HG03095 (cell line): Measurements from ENCODE around the gene CCRL2.
A peak's percentile ranks its signal among the peaks of the same experiment; 100 is the strongest.

Experiments used
- ATAC-seq: cut with Tn5 transposase; IDR thresholded peaks from one replicate; pipeline ENCODE4 v1.9.1; 2021; ENCODE audit warnings: moderate library complexity; ENCODE audit not compliant: unreplicated experiment

Gene CCRL2, protein sequence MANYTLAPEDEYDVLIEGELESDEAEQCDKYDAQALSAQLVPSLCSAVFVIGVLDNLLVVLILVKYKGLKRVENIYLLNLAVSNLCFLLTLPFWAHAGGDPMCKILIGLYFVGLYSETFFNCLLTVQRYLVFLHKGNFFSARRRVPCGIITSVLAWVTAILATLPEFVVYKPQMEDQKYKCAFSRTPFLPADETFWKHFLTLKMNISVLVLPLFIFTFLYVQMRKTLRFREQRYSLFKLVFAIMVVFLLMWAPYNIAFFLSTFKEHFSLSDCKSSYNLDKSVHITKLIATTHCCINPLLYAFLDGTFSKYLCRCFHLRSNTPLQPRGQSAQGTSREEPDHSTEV

DNA sequence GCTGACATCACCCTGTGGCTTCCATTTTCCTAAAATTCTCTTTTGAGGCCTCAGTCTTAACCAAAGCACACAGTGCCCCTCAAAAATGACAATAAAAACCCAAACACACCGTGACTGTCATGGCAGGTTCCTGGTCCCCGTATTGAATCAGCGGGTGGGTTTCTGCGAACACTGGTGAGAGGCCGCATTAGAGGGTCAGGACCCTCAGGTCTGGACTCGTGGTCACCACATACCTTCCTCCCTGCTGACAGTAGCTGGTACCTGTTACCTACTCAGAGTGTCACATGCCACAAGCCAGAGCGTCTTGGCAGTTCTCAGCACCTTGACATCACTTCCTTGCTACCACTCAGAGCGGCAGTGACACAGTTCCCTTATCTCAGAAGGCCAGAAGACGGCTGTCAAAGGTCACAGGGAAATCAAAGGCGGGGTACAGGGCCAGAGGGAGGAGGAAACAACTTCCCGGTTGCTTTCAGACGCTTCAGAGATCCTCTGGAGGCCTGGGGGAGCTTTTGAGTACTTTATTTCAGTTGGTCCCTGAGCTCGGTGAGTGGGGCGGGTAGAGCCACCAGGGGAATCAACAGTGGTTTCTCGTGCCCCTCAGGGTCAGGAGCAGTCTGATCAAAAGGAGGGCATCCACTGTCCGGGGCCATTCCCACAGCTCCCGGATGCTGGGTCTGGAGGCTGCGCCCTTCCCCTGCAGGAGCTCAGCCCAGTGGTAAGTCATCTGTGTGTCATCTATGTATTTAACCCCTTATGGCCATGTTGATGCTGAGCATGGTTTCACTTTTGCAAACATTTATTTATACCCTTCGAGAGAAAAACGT lies at the start of gene CCRL2, which contains the start of gene CCR5AS:
CCRL2 (plus strand) TSS at position 472 of the 824 bp plus-strand sequence. CDS start 821 bp downstream, outside the sequence.
CCR5AS (minus strand) TSS at position 279 of the 824 bp plus-strand sequence.
- no peak for ATAC-seq

DNA sequence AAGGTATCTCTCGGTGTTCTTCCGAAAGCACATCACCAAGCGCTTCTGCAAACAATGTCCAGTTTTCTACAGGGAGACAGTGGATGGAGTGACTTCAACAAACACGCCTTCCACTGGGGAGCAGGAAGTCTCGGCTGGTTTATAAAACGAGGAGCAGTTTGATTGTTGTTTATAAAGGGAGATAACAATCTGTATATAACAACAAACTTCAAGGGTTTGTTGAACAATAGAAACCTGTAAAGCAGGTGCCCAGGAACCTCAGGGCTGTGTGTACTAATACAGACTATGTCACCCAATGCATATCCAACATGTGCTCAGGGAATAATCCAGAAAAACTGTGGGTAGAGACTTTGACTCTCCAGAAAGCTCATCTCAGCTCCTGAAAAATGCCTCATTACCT lies 48.6 kb upstream of the CCRL2 start:
- no peak for ATAC-seq

DNA sequence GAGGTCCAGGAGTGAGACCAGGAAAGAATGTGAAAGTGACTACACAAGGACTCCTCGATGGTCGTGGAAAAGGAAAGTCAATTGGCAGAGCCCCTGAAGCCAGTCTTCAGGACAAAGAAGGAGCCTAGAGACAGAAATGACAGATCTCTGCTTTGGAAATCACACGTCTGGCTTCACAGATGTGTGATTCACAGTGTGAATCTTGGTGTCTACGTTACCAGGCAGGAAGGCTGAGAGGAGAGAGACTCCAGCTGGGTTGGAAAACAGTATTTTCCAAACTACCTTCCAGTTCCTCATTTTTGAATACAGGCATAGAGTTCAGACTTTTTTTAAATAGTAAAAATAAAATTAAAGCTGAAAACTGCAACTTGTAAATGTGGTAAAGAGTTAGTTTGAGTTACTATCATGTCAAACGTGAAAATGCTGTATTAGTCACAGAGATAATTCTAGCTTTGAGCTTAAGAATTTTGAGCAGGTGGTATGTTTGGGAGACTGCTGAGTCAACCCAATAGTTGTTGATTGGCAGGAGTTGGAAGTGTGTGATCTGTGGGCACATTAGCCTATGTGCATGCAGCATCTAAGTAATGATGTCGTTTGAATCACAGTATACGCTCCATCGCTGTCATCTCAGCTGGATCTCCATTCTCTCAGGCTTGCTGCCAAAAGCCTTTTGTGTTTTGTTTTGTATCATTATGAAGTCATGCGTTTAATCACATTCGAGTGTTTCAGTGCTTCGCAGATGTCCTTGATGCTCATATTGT lies 47.1 kb upstream of the CCRL2 start:
- ATAC-seq, result no peak

DNA sequence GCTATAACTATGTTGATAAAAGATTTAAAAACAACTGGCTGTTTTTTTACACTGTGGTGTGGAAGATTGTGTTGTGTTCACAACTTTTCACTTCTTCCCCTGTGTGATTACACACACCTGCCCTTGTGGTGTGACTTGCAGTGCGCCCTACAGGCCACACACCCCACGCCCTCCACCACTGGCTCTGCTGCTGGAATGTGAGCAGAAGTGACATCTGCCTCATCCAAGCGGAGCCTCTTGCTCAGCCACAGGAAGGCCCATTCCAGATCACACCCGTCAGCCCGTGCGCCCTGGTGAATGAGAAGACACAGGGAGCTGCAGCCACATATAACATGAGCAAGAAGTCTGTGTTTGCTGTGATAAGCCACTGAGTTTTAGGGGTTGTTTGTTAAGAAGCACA lies 46.2 kb upstream of the CCRL2 start:
- ATAC-seq, result no peak

DNA sequence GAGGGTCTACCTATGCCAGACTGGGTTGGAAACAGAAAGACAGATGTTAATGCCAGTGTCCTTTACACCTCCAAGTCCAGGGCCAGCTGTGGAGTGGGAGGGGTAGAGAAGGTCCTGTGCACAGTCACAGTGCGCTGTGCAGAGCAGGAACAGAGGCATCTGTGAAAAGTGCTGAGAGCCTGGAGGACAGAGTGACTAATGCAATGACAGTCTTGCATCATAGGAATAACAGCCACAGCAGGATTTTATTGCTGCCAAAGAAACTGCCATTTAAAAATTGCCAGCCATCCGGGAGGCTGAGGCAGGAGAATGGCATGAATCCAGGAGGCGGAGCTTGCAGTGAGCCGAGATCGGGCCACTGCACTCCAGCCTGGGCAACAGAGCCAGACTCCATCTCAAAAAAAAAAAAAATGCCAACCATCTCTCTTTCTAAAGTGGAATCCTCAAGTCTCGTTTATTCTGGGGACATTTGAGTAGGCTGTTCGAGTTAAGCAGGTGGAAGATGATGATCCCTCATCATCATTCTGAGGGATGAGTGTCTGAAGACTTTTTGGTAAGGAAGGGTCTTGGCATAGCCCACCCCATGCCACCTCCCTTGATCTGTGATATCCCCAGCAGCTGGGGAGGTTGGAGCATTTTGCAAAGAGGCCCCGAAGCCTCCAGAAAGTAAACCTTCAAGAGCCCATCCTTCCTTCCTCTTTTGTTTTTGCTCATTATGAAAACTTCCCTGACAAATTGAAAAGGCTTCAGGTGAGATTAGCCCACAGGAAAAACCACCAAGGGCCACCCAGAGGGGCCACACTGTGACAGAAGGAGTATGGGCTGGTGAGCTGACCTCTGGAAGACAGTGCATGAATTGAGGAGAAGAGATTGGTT lies 45.4 kb upstream of the CCRL2 start:
- ATAC-seq, result no peak

DNA sequence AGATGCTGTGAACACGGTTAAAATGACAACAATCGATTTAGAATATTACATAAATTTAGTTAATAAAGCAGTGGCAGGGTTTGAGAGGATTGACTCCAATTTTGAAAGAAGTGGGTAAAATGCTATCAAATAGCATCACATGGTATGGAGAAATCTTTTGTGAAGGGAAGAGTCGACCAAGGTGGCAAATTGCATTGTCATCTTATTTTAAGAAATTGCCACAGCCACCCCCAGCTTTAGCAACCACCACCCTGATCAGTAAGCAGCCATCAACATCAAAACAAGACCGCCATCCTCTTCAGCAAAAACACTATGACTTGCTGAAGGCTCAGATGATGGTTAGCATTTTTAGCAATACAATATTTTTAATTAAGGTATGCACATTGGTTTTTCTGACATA lies 42.0 kb upstream of the CCRL2 start:
- ATAC-seq, result no peak

DNA sequence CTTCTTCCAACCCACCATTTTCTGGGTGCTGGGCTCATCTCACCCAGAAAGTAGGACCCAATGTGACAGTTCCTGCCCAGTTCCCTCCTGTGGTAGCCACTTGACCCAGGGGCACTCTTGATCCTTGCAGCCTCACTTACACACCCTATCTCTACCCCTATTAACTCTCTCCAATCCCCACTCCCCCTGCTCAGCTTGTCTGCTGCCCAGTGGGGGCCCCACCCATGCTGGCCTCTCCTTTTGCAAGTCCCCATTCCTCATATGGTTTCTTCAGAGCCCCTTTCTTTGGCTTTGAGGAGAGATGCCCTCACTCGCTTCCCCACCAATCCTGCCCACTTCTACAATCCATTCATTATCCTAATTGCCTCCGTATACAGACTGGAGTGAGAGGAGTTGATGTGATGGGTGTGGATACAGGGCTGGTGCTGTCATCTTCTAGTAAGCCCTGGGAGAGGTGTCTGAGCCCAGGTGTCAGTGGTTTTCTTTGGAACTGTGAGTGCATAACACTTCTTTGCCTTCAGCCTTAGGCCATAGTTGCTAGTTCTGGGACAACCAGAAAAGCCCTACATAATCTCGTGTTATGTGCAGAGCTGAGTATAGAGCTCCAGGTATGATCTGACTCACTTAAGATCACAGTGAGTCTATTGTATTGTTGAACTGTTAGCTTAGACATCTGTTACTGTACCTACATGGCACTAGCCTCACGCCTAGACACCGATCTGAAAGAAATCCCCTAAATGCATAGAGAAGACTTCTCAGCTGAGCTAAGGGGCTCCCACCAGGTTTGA lies 41.1 kb upstream of the CCRL2 start:
- ATAC-seq, result no peak

DNA sequence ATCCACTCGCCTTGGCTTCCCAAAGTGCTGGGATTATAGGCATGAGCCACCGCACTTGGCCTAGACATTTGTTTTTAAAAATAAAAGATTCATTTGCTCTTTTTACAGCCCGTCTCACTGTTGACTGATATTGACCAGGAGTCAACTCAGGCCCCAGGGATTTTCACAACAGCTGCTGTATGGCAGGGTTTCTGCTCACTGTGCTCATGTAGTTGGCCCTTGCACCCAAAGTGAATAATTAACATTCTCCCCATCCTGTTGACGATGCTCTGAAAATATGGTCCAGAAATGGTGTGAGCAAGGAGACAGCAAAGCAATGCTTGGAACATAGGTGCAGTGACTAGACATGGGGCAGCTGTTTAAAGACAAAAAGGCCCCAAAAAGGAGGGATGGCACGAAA lies 39.2 kb upstream of the CCRL2 start:
- no peak for ATAC-seq

DNA sequence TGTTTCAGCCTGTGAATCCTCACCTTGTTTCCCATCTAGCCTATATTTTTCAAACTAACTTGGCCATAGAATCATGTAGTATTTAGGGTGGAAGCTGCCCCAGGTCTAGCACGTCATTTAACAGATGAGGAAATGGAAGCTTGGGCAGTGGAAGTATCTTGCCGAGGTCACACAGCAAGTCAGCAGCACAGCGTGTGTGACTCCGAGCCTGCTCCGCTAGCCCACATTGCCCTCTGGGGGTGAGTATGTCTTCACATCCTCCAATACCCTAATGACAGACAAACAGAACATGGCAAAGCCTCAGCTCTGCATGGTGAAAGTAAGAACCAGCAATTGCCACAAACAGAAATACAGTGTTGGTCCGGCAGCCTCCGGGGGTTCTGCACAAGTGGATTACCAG lies 38.5 kb upstream of the CCRL2 start:
- ATAC-seq, result no peak

DNA sequence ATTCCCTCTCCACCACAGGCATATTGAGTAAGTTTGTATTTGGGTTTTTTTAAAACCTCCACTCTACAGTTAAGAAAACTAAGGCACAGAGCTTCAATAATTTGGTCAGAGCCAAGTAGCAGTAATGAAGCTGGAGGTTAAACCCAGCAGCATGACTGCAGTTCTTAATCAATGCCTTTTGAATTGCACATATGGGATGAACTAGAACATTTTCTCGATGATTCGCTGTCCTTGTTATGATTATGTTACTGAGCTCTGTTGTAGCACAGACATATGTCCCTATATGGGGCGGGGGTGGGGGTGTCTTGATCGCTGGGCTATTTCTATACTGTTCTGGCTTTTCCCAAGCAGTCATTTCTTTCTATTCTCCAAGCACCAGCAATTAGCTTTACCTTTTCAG lies 37.9 kb upstream of the CCRL2 start:
- no peak for ATAC-seq

DNA sequence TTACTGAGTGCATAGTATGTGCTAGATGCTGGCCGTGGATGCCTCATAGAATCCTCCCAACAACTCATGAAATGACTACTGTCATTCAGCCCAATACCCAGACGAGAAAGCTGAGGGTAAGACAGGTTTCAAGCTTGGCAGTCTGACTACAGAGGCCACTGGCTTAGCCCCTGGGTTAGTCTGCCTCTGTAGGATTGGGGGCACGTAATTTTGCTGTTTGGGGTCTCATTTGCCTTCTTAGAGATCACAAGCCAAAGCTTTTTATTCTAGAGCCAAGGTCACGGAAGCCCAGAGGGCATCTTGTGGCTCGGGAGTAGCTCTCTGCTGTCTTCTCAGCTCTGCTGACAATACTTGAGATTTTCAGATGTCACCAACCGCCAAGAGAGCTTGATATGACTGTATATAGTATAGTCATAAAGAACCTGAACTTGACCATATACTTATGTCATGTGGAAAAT lies 37.4 kb upstream of the CCRL2 start:
- peak; percentile 61 for ATAC-seq

DNA sequence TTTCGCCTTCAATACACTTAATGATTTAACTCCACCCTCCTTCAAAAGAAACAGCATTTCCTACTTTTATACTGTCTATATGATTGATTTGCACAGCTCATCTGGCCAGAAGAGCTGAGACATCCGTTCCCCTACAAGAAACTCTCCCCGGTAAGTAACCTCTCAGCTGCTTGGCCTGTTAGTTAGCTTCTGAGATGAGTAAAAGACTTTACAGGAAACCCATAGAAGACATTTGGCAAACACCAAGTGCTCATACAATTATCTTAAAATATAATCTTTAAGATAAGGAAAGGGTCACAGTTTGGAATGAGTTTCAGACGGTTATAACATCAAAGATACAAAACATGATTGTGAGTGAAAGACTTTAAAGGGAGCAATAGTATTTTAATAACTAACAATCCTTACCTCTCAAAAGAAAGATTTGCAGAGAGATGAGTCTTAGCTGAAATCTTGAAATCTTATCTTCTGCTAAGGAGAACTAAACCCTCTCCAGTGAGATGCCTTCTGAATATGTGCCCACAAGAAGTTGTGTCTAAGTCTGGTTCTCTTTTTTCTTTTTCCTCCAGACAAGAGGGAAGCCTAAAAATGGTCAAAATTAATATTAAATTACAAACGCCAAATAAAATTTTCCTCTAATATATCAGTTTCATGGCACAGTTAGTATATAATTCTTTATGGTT lies 36.1 kb upstream of the CCRL2 start, which contains the start of gene CCR5:
CCR5 (plus strand) TSS at position 108 of the 680 bp plus-strand sequence. CDS start 1,957 bp downstream, outside the sequence.
- no peak for ATAC-seq

DNA sequence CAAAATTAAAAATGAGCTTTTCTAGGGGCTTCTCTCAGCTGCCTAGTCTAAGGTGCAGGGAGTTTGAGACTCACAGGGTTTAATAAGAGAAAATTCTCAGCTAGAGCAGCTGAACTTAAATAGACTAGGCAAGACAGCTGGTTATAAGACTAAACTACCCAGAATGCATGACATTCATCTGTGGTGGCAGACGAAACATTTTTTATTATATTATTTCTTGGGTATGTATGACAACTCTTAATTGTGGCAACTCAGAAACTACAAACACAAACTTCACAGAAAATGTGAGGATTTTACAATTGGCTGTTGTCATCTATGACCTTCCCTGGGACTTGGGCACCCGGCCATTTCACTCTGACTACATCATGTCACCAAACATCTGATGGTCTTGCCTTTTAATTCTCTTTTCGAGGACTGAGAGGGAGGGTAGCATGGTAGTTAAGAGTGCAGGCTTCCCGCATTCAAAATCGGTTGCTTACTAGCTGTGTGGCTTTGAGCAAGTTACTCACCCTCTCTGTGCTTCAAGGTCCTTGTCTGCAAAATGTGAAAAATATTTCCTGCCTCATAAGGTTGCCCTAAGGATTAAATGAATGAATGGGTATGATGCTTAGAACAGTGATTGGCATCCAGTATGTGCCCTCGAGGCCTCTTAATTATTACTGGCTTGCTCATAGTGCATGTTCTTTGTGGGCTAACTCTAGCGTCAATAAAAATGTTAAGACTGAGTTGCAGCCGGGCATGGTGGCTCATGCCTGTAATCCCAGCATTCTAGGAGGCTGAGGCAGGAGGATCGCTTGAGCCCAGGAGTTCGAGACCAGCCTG lies 35.3 kb upstream of the CCRL2 start:
- ATAC-seq, result no peak

DNA sequence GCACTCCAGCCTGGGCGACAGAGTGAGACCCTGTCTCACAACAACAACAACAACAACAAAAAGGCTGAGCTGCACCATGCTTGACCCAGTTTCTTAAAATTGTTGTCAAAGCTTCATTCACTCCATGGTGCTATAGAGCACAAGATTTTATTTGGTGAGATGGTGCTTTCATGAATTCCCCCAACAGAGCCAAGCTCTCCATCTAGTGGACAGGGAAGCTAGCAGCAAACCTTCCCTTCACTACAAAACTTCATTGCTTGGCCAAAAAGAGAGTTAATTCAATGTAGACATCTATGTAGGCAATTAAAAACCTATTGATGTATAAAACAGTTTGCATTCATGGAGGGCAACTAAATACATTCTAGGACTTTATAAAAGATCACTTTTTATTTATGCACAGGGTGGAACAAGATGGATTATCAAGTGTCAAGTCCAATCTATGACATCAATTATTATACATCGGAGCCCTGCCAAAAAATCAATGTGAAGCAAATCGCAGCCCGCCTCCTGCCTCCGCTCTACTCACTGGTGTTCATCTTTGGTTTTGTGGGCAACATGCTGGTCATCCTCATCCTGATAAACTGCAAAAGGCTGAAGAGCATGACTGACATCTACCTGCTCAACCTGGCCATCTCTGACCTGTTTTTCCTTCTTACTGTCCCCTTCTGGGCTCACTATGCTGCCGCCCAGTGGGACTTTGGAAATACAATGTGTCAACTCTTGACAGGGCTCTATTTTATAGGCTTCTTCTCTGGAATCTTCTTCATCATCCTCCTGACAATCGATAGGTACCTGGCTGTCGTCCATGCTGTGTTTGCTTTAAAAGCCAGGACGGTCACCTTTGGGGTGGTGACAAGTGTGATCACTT lies 34.3 kb upstream of the CCRL2 start:
- no peak for ATAC-seq

DNA sequence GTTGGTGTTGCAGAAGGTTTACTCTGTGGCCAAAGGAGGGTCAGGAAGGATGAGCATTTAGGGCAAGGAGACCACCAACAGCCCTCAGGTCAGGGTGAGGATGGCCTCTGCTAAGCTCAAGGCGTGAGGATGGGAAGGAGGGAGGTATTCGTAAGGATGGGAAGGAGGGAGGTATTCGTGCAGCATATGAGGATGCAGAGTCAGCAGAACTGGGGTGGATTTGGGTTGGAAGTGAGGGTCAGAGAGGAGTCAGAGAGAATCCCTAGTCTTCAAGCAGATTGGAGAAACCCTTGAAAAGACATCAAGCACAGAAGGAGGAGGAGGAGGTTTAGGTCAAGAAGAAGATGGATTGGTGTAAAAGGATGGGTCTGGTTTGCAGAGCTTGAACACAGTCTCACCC lies 32.3 kb upstream of the CCRL2 start:
- no peak for ATAC-seq

DNA sequence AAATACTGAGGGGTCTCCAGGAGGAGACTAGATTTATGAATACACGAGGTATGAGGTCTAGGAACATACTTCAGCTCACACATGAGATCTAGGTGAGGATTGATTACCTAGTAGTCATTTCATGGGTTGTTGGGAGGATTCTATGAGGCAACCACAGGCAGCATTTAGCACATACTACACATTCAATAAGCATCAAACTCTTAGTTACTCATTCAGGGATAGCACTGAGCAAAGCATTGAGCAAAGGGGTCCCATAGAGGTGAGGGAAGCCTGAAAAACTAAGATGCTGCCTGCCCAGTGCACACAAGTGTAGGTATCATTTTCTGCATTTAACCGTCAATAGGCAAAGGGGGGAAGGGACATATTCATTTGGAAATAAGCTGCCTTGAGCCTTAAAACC lies 31.8 kb upstream of the CCRL2 start:
- no peak for ATAC-seq

DNA sequence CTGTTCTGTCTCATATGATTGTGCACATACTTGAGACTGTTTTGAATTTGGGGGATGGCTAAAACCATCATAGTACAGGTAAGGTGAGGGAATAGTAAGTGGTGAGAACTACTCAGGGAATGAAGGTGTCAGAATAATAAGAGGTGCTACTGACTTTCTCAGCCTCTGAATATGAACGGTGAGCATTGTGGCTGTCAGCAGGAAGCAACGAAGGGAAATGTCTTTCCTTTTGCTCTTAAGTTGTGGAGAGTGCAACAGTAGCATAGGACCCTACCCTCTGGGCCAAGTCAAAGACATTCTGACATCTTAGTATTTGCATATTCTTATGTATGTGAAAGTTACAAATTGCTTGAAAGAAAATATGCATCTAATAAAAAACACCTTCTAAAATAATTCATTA lies 31.2 kb upstream of the CCRL2 start:
- no peak for ATAC-seq
